HUES6 (cell line): ENCODE results near the gene AAR2.
A peak's percentile ranks its signal among the peaks of the same experiment; 100 is the strongest.

ENCODE experiments used
- H3K27ac ChIP-seq: 2 replicates; pipeline ENCODE4 v1.7.0; 2013; ENCODE audit warnings: low read depth, mild to moderate bottlenecking, low read length, inconsistent platforms
- H3K27me3 ChIP-seq: 2 replicates; pipeline ENCODE4 v1.6.1; 2013; ENCODE audit warnings: low read length; ENCODE audit not compliant: control insufficient read depth, insufficient read depth
- H3K36me3 ChIP-seq: 2 replicates; pipeline ENCODE4 v1.6.1; 2013; ENCODE audit warnings: low read length; ENCODE audit not compliant: control insufficient read depth, insufficient read depth
- H3K4me1 ChIP-seq: 2 replicates; pipeline ENCODE4 v1.6.1; 2013; ENCODE audit warnings: low read length; ENCODE audit not compliant: control insufficient read depth, insufficient read depth
- H3K4me3 ChIP-seq: 2 replicates; pipeline ENCODE4 v1.5.1; 2013; ENCODE audit warnings: low read depth, low read length
- H3K9ac ChIP-seq: one replicate; pipeline ENCODE4 v1.6.1; 2013; ENCODE audit warnings: mild to moderate bottlenecking, low read length
- H3K9me3 ChIP-seq: 2 replicates; pipeline ENCODE4 v1.6.1; 2013; ENCODE audit warnings: low read depth, low read length; ENCODE audit not compliant: control insufficient read depth, insufficient read depth

AAR2 gene

DNA sequence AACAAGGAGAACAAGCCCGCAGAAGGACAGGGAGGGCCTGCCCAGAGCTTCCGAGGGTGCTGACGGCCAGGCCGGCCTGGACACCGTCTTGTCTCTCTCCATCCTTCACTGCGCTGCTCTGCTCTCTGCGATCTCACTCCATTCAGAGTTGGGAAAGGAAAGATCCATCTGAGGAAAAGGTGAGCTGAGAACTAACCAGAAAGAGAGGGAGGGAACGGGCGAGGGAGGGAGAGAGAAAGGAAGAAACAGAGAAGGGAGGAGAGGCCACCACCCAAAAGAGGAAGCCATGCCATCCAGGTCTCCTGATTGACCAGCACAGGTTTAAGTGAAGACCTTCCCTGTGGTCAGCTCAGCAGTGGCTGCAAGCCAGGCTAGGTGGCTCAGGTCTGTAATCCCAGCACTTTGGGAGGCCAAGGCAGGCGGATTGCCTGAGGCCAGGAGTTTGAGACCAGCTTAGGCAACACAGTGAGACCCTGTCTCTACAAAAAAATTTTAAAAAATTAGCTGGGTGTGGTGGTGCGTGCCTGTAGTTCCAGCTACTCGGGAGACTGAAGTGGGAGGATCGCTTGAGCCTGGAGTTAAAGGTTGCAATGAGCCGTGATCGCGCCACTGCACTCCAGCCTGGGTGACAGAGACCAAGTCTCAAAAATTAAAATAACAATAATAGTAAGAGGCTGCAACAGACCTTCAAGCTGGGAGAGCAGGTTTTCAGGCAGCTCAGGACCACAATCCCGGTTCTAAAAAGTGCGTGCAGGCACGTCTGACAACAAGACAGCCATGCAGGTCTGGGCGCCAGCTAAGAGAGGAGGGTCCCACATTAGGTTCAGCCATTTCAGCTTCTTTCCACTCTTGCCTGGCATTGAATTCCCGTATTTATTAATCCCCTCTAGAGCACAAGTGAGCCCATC, 35.6 kb downstream of the AAR2 start:
- no peak overlapping the region for H3K27ac ChIP-seq
- no peaks in the 10 kb centered on the region for H3K9me3 ChIP-seq
- H3K27me3 ChIP-seq = no peaks in the 10 kb centered on the region
- H3K9ac ChIP-seq = peak overlapping the region; percentile 26
- H3K4me1 ChIP-seq = peaks cover 10% of the 10 kb centered on the region; the same call in 1 of the 2 replicates
- H3K36me3 ChIP-seq = no peaks in the 10 kb centered on the region
- no peak overlapping the region for H3K4me3 ChIP-seq

DNA sequence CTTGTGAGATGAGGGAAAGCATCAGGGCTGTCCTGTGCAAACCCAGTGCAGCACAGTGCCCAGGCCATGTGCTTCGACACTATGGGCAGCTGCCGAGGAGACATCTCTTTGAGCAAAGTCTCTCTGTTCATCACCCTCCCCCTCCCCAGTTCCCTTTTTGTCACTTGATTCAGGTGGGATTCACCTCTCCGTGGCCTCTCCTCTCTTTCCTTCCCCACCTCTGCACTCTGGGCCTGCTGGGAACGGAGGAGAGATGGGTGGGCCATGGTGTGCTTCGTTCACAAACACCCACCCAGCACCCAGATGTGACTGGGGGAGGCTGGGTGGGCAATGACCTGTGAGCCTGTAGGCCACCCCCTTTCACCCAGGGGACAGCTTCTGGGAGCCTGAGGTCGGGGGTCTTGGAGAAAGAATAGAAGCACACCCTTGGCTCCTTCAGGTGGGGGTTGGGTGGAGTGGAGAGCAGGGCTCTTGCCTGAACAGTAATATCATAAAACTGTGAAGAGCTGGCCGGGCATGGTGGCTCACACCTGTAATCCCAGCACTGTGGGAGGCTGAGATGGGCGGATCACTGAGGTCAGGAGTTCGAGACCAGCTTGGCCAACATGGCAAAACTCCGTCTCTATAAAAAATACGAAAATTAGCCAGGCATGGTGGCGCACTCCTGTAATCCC, 36.4 kb downstream of the AAR2 start:
- no peak overlapping the region for H3K4me3 ChIP-seq
- H3K27me3 ChIP-seq = no peaks in the 10 kb centered on the region
- no peak overlapping the region for H3K27ac ChIP-seq
- H3K9me3 ChIP-seq = no peaks in the 10 kb centered on the region
- H3K36me3 ChIP-seq = no peaks in the 10 kb centered on the region
- H3K4me1 ChIP-seq = peaks cover 9% of the 10 kb centered on the region; the same call in 1 of the 2 replicates
- H3K9ac ChIP-seq = no peak overlapping the region

DNA sequence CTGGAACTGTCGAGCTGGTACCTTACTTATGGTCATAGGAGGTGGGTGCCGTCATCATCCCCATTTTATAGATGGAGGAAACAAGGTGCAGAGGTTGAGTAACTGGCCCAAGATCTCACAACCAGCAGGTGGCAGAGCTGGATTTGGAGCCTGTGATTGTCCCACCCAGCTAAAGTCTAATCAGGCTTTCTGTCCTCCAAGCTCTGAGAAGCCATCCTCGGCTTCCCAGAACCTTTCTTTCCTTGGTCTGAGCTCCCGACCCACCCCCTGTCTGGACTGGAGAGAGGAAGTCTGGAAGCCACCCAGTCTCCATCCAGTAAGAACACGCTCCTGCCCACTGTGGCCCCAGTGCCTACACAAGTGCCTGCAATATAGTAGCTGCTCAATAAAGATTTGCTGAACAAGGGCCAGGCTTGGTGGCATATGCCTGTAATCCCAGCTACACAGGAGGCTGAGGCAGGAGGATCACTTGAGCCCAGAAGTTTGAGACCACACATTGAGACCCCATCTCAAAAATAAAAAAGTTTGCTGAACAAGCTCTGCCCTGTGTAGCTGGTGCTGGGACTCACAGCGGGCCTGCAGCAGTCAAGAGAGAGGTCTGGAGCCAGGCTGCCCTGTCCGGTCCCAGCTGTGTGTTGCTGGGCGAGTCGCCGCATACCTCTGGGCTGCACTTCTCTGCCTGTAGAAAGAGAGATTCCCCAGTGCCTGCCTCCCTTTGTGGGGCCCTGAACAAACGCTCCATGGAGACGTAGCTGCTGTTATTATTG, 37.3 kb downstream of the AAR2 start:
- no peak overlapping the region for H3K27ac ChIP-seq
- no peak overlapping the region for H3K9ac ChIP-seq
- no peaks in the 10 kb centered on the region for H3K27me3 ChIP-seq
- no peak overlapping the region for H3K4me3 ChIP-seq
- H3K36me3 ChIP-seq = no peaks in the 10 kb centered on the region
- H3K9me3 ChIP-seq = no peaks in the 10 kb centered on the region
- peaks cover 8% of the 10 kb centered on the region; the same call in 1 of the 2 replicates for H3K4me1 ChIP-seq

DNA sequence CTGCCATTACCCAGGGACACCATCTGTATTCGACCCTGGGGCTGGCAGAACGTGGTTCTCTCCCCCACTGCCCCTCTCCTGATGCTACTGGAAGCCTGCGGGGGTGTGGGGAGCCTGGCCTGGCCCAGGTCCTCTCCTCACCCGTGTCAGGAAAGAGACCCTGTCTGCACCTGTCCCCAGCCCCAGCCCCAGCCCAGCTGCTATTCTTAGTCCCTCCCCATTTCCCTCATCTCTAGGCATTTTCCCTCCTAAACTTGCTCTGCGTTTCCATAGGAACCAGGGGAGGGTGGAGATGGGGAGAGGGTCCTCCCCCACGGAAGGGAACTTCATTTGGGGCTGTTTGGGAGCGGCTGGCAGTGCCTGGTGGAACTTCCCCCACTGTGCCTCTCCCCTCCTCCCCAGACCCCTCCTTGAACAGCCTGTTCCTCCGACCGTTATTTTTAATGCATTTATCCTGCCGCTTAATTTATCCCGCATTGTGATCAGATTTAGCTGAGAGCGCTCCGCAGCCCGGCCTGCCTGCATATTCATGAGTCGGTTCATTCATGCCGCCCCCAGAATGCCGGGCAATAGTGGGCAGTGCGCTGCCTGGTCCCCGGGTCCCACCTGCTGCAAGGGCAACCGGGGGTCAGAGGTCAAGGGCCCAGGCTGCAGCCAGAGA, 38.0 kb downstream of the AAR2 start:
- no peaks in the 10 kb centered on the region for H3K27me3 ChIP-seq
- H3K4me3 ChIP-seq = no peak overlapping the region
- peaks cover 8% of the 10 kb centered on the region; the same call in 1 of the 2 replicates for H3K4me1 ChIP-seq
- no peak overlapping the region for H3K9ac ChIP-seq
- H3K36me3 ChIP-seq = no peaks in the 10 kb centered on the region
- H3K27ac ChIP-seq = no peak overlapping the region
- no peaks in the 10 kb centered on the region for H3K9me3 ChIP-seq

DNA sequence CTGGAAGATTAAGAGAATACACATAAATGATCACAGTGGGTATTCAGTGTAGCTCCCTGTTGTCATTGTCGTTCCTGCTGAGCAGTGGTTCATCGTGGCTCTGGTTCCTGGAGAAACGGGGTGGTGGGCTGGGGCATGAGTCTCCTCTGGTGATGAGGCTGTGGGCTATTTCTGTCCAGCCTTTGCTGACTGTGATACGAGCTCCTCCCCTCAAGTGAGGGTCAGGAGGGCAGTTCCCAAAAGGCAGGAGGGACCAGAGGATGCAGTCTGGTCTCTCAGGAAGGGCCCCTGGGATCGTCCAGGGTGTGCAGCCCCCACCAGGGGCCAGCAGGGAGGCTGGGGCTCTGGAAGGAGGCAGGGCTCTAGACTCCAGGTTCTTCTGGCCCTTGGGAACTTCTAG, 38.7 kb downstream of the AAR2 start:
- Histone ChIP-seq H3K36me3 (no peaks in the 10 kb centered on the region), H3K4me3 (no peak overlapping the region), H3K9me3 (no peaks in the 10 kb centered on the region)

DNA sequence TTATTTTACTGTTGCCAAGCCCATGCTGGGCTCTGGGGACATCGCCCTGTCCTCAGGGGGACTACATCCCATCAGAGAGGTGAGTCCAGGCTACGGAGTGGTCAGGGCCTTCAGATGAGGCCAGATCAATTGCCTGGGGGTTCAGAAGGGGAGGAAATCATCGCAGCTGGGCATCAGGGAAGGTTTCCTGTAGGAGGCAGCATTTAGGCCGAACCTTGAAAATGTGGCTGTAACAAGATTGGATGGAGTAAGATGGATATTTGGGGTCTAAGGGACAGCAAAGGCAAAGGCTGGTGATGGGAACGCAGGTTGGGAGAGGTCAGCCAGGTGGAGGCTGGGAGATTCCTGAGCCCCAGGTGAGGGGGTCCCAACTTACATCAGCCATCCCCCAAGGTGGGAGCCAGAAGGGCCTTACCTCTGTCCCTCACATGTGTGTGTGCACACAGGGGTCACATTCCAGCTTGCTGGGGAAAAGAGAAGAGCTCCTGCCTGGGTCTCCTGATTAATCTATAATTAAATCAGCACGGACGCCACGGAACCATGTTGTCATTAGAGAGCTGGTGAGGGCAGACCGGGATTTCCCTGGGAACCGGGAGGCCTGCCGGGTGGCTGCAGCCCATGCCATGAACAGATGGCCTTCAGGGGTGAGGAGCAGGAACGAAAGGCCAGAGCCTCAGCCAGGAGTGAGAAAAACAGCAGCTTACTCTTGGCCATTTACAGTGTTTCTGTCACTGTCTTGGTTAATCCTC, 39.3 kb downstream of the AAR2 start:
- Histone ChIP-seq H3K27ac (no peak overlapping the region), H3K9me3 (no peaks in the 10 kb centered on the region), H3K9ac (no peak overlapping the region), H3K27me3 (no peaks in the 10 kb centered on the region), H3K4me1 (peaks cover 8% of the 10 kb centered on the region; the same call in 1 of the 2 replicates), H3K4me3 (no peak overlapping the region), H3K36me3 (no peaks in the 10 kb centered on the region)

More for the DNA sequence above, 38.7 kb downstream of the AAR2 start:
- Histone ChIP-seq H3K27me3 (no peaks in the 10 kb centered on the region), H3K9ac (no peak overlapping the region), H3K4me1 (peaks cover 8% of the 10 kb centered on the region; the same call in 1 of the 2 replicates), H3K27ac (no peak overlapping the region)

DNA sequence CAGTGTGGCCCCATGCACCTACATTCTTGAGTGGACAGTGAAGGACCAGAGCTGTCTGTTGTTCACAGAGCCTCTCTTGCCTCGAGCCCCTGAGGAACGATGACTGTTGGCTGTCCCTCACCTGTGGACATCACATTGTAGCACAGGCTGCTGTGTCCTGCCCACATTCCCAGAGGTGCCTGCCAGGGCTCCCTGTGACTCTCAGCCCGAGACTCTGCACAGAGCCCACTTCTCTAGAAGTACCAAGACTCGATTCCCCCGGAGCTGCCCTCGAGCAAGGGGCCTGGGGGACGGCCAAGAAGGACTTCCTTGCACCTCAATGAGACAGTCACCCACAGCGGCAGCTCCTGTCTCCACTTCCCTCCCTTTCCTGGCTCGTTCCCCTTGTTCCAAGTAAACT, 41.3 kb downstream of the AAR2 start:
- no peak overlapping the region for H3K9ac ChIP-seq
- H3K4me1 ChIP-seq = no peaks in the 10 kb centered on the region
- no peaks in the 10 kb centered on the region for H3K27me3 ChIP-seq
- no peaks in the 10 kb centered on the region for H3K9me3 ChIP-seq
- H3K36me3 ChIP-seq = no peaks in the 10 kb centered on the region
- no peak overlapping the region for H3K27ac ChIP-seq
- H3K4me3 ChIP-seq = no peak overlapping the region

DNA sequence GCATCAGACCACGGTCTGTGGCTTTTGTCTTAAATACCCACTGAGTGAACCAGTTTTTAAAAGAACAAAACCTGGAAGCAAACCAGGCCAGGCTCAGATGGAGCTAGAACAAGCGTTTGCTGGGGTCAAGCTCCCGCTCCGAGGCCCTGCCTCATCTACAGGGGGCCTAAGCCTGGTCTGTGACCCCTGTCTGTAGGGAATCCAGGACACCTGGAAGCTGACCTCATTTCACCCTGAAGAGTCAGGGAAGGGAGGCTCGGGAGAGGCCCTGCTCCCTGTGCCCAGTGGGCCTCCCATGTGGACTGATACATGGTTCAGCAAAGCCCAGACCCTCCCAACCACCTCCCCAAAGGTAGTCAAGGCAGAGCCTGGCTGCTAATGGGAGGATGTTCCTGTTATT, 43.1 kb downstream of the AAR2 start:
- Histone ChIP-seq H3K27me3 (no peaks in the 10 kb centered on the region), H3K9me3 (no peaks in the 10 kb centered on the region), H3K9ac (no peak overlapping the region), H3K27ac (no peak overlapping the region), H3K4me1 (no peaks in the 10 kb centered on the region), H3K36me3 (no peaks in the 10 kb centered on the region), H3K4me3 (no peak overlapping the region)

DNA sequence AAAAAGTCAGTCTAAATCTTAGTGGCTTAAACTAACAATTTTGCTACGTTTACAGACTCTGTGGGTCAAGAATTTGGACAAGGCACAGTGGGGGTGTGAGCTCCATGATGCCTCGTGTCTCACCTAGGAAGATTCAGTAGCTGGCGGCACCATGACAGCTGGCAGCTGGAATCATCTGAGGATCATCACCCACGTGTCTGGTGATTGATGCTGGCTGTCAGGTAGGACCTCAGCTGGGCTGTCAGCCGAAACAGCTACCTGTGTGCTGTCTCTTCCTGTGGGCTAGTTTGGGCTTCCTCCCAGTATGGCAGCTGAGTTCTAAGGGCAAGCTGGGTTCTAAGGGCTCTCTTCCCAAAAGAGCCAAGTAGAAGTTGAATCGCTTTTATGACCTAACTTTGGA, 43.5 kb downstream of the AAR2 start:
- no peaks in the 10 kb centered on the region for H3K36me3 ChIP-seq
- H3K4me1 ChIP-seq = no peaks in the 10 kb centered on the region
- no peaks in the 10 kb centered on the region for H3K9me3 ChIP-seq
- no peak overlapping the region for H3K4me3 ChIP-seq
- no peaks in the 10 kb centered on the region for H3K27me3 ChIP-seq
- no peak overlapping the region for H3K27ac ChIP-seq
- no peak overlapping the region for H3K9ac ChIP-seq

DNA sequence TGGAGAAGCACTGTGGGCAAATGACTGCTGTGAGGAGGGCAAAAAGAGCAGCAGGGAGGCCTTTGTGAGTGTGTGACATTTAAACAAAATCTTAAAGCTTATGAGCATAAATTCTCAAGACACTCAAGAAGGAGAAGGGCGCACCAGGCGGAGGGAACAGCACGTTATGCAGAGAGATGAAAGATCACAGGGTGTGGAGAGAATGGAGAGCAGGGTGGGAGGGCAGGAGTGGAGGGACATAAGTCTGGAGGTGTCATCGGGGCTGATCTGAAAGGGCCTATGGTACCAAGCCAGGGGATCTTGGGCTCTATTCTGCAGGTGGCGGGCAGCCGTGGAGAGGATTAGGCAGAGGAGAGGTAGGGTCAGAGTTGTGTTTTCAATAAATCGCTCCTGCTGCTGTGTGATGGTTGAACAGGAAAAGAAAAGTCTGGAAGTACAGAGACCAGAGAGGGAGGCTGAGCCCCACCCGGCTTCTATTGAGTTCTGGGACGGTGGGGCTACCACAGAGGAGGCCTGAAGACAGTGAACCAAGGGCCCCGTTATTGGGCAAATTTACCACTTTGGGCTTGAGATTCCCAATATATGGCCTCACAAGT, 45.6 kb downstream of the AAR2 start:
- Histone ChIP-seq H3K9me3 (no peaks in the 10 kb centered on the region), H3K9ac (no peak overlapping the region), H3K36me3 (no peaks in the 10 kb centered on the region), H3K4me1 (no peaks in the 10 kb centered on the region), H3K27me3 (no peaks in the 10 kb centered on the region), H3K4me3 (no peak overlapping the region), H3K27ac (no peak overlapping the region)
